ENCODE data around the gene DKK3. TPM values are rescaled to one million over a fixed set of nuclear protein-coding genes. Genes with fewer than 3 reads are reported as not detected.

The DKK3 gene
- total RNA-seq, 1 experiment from 2014 or later = 0.33 TPM

DNA sequence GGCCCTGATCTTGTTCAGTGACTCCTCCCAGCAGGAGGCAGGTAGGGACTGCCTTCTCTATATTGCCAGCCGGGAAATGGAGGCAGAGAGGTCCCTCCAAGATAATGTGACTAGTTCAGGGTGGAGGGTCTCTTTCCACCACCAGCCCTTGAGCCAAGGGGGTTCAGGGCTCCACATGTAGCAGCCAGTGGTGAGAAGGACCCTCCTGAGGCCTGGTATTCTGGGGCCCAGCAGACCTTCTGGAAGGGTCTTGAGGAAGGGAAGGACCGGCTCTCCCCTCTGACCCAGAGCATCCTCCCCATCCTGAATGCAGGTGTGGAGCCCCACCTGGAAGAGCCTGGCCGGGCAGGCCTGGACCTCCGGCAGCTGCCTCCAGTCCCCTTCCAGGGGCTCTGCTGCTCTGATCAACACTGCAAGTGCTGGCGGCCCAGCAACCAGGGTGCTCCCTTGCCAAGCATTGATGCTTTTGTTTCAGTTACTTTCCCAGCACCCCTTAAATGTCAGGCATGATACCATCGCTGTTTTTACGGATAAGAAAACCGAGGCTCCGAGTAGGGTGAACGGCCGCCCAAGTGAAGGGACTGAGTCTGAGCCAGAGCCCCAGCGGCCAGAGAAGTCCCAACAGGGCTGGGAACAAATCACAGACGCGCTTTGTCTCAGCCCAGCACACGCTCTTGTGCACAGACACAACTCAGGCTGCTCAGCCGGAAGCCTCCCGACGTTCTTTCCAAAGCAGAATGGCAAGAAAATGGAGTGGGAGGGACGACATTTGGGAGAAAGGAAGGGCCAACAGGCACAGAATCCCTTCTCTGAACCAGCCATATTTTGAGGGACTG lies 38.8 kb downstream of the DKK3 start:
- CTCF ChIA-PET = no interaction called here
- peaks cover 2% of the 10 kb centered on the region for H3K36me3 Mint-ChIP-seq (ENCODE audit: insufficient read depth, unreplicated experiment)
- intact Hi-C loops (cut with micrococcal nuclease) = no loop called here

GRCh38 chr11:11968511-11969280 lies 39.7 kb downstream of the DKK3 start:
- Mint-ChIP-seq H3K36me3 (ENCODE audit: insufficient read depth, unreplicated experiment) (peaks cover 6% of the 10 kb centered on the region), H3K4me3 (ENCODE audit: unreplicated experiment) (no peak overlapping the region), H3K27me3 (ENCODE audit: insufficient read depth, unreplicated experiment) (no peaks in the 10 kb centered on the region), H3K27ac (ENCODE audit: low read depth, unreplicated experiment) (no peak overlapping the region), H3K9me3 (ENCODE audit: unreplicated experiment) (no peaks in the 10 kb centered on the region), H3K4me1 (ENCODE audit: insufficient read depth, unreplicated experiment) (peaks cover 5% of the 10 kb centered on the region)
- TF ChIP-seq, protein P1, sequence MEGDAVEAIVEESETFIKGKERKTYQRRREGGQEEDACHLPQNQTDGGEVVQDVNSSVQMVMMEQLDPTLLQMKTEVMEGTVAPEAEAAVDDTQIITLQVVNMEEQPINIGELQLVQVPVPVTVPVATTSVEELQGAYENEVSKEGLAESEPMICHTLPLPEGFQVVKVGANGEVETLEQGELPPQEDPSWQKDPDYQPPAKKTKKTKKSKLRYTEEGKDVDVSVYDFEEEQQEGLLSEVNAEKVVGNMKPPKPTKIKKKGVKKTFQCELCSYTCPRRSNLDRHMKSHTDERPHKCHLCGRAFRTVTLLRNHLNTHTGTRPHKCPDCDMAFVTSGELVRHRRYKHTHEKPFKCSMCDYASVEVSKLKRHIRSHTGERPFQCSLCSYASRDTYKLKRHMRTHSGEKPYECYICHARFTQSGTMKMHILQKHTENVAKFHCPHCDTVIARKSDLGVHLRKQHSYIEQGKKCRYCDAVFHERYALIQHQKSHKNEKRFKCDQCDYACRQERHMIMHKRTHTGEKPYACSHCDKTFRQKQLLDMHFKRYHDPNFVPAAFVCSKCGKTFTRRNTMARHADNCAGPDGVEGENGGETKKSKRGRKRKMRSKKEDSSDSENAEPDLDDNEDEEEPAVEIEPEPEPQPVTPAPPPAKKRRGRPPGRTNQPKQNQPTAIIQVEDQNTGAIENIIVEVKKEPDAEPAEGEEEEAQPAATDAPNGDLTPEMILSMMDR (IDR thresholded peaks at IDR 0.05; ENCODE audit: unreplicated experiment) = no peak
- BruUV-seq (replicated peaks) = no TSS peak
- intact Hi-C loops (cut with micrococcal nuclease) = no loop called here
- no peak for DNase-seq (ENCODE audit: unreplicated experiment)
- ChIA-PET POLR2A (no interaction called here), CTCF (no interaction called here)

More for the DNA sequence above, 38.8 kb downstream of the DKK3 start:
- no peak overlapping the region for H3K27ac Mint-ChIP-seq (ENCODE audit: low read depth, unreplicated experiment)
- DNase-seq (ENCODE audit: unreplicated experiment) = no peak
- H3K4me3 Mint-ChIP-seq (ENCODE audit: unreplicated experiment) = no peak overlapping the region
- peaks cover 5% of the 10 kb centered on the region for H3K4me1 Mint-ChIP-seq (ENCODE audit: insufficient read depth, unreplicated experiment)
- POLR2A ChIA-PET = no interaction called here
- H3K9me3 Mint-ChIP-seq (ENCODE audit: unreplicated experiment) = no peaks in the 10 kb centered on the region
- no peaks in the 10 kb centered on the region for H3K27me3 Mint-ChIP-seq (ENCODE audit: insufficient read depth, unreplicated experiment)
- TF ChIP-seq, protein P1 (IDR thresholded peaks at IDR 0.05; ENCODE audit: unreplicated experiment) = no peak
- no TSS peak for BruUV-seq (replicated peaks)

DNA sequence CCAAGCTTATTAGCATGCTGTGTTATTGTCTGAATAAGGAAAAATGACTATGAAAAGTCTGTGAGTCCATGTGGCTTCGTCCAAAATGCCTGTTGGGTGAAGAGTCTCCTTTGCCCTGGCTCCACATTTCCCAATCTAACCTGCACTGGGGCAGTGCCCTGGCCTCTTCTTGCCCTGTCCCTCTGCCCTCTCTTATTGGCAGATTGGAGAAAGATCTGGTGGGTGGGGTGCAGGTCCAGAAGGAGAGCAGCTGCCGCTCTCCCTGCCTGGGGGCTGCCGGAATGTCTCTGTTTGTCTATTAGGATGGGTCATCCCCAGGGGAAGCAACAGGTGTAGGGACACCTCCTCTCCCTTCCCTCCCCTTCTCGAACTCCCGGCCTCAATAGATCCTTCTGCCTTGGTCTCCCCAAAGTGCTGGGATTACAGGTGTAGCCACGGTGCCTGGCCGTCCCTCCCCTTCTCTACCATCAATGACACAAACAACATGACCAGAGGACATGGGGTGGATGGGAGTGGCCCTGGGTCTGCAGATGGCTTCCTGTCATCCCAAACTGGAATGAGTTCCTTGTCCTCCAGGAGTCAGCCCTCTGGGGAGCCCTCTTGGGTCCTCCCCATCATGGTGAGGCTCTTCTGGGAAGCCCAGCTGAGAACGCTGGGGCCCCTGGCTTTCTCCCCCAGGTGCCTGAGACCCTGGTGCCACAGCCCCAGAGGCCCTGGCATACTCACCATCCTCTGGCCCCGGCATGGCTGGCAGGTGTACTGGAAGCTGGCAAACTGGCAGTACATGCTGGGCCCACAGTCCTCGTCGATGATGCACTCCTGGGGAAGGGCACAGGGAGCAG lies 40.5 kb downstream of the DKK3 start:
- Mint-ChIP-seq H3K9me3 (ENCODE audit: unreplicated experiment) (no peaks in the 10 kb centered on the region), H3K36me3 (ENCODE audit: insufficient read depth, unreplicated experiment) (peaks cover 6% of the 10 kb centered on the region), H3K4me1 (ENCODE audit: insufficient read depth, unreplicated experiment) (peaks cover 5% of the 10 kb centered on the region), H3K4me3 (ENCODE audit: unreplicated experiment) (no peak overlapping the region), H3K27me3 (ENCODE audit: insufficient read depth, unreplicated experiment) (no peaks in the 10 kb centered on the region), H3K27ac (ENCODE audit: low read depth, unreplicated experiment) (no peak overlapping the region)
- POLR2A ChIA-PET = no interaction called here
- no peak for DNase-seq (ENCODE audit: unreplicated experiment)
- TF ChIP-seq, protein P1 (IDR thresholded peaks at IDR 0.05; ENCODE audit: unreplicated experiment) = no peak
- CTCF ChIA-PET = interaction anchor here (0.5 to 2.7 kb wide), 7 partner anchors 8 to 32 kb away, joined by 3 to 18 read pairs (median 8); no protein-coding TSS in a partner anchor
- no TSS peak for BruUV-seq (replicated peaks)
- intact Hi-C loops (cut with micrococcal nuclease) = no loop called here
